ENCODE data around the gene RAB4A.
"Not testable (repeated sequence)": the region's sequence is repeated elsewhere in the genome, so short reads cannot be mapped to it uniquely, and the experiment has no call there.

Gene RAB4A

GRCh38 chr1:229298887-229299503 lies 28.1 kb downstream of the RAB4A start:
- DNase-seq, result no peak

GRCh38 chr1:229300099-229300757 lies 29.3 kb downstream of the RAB4A start:
- no peak for DNase-seq

GRCh38 chr1:229302740-229303139 lies 31.8 kb downstream of the RAB4A start:
- DNase-seq, result no peak

GRCh38 chr1:229303855-229304254 lies 32.9 kb downstream of the RAB4A start:
- no peak for DNase-seq

GRCh38 chr1:229305392-229305791 lies 34.5 kb downstream of the RAB4A start:
- no peak for DNase-seq

- no peak for DNase-seq
These were observed 38.2 kb downstream of the RAB4A start for GRCh38 chr1:229309074-229309473.

- DNase-seq, result no peak
These were observed 38.8 kb downstream of the RAB4A start for GRCh38 chr1:229309684-229310083.

GRCh38 chr1:229310833-229311232 lies 39.9 kb downstream of the RAB4A start:
- no peak for DNase-seq

- DNase-seq, result no peak
These were observed 45.3 kb downstream of the RAB4A start for GRCh38 chr1:229316166-229316565.

GRCh38 chr1:229318056-229318455 lies 47.1 kb downstream of the RAB4A start:
- no peak for DNase-seq

- no peak for DNase-seq
These were observed 48.6 kb downstream of the RAB4A start for GRCh38 chr1:229319487-229319886.

GRCh38 chr1:229323201-229323600 lies 52.3 kb downstream of the RAB4A start:
- DNase-seq, result no peak

GRCh38 chr1:229323885-229324553 lies 53.1 kb downstream of the RAB4A start:
- no peak for DNase-seq

- DNase-seq, result no peak
These were observed 54.5 kb downstream of the RAB4A start for GRCh38 chr1:229325401-229325800.

- DNase-seq, result no peak
These were observed 55.1 kb downstream of the RAB4A start for GRCh38 chr1:229325853-229326487.

GRCh38 chr1:229326601-229327000 lies 55.7 kb downstream of the RAB4A start:
- DNase-seq, result no peak

GRCh38 chr1:229327765-229328164 lies 56.9 kb downstream of the RAB4A start:
- DNase-seq, result not testable (repeated sequence)

GRCh38 chr1:229328598-229329362 lies 57.9 kb downstream of the RAB4A start:
- DNase-seq, result no peak

- no peak for DNase-seq
These were observed 63.4 kb downstream of the RAB4A start for GRCh38 chr1:229334269-229334668.

GRCh38 chr1:229334716-229335115 lies 63.8 kb downstream of the RAB4A start:
- DNase-seq, result no peak

GRCh38 chr1:229336345-229336744 lies 65.4 kb downstream of the RAB4A start:
- DNase-seq, result no peak

GRCh38 chr1:229339086-229339485 lies 68.2 kb downstream of the RAB4A start:
- DNase-seq, result no peak

GRCh38 chr1:229339520-229339919 lies 68.6 kb downstream of the RAB4A start:
- DNase-seq, result no peak
